Suprapubic skin (tissue), 2 donors: Measurements from ENCODE around the gene PAIP2B.
A peak's percentile ranks its signal among the peaks of the same experiment; 100 is the strongest.

Source experiments
- EP300 ChIP-seq: sonication (generic); formaldehyde crosslinking; IDR thresholded peaks from one replicate; pipeline ENCODE4 v1.6.1; 2017; ENCODE audit warnings: antibody characterized with exemption
- POLR2A ChIP-seq, 2 donors: fragments of 450-650 bp; IDR thresholded peaks; one replicate each; pipeline ENCODE4 v1.6.1; 2017; ENCODE audit warnings: antibody characterized with exemption in 2 of 2, mild to moderate bottlenecking in 2 of 2, moderate library complexity in 2 of 2

DNA sequence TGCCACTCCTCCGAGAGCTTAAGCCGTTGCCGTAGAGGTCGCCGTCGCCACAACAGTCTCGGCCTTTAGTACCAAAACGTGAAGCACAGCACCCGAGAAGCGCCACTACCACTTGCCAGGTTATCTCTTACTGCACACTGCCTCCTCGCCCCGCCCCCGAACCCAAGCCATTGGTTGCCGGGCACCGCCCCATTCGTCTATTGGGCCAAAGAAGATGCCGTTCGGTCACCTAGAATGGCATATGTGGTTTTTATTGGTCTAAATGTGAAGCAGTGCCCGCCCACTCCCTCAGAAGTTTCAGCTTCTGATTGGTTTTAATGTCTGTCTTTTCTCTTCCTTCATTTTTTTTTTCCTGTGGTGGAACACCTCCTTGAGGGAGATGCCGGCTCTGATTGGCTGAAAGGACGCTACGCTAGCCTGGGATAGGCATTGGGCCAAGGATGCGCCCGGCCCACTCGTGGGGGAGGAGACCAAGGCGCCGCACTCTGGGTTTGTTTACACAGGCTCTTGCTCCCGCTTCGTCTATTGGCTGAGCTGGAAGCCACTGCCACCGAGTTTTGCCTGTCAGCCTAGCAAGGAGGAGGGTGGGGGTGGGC is at the start of gene PAIP2B:
- TF ChIP-seq POLR2A (IDR thresholded peaks at IDR 0.05) (peak in 1 of 2 donors; percentile 54), EP300 (no peak)
